H1 (cell line): ENCODE measurements around the gene PRKCSH. TPM values are rescaled to one million over a fixed set of nuclear protein-coding genes. Genes with fewer than 3 reads are reported as not detected.

ENCODE experiments used
- BACH1 ChIP-seq: IDR thresholded peaks from 2 replicates; pipeline ENCODE4 v1.6.1; 2012; ENCODE audit warnings: low read length, improper control_type of control experiment
- BRCA1 ChIP-seq: IDR thresholded peaks from 2 replicates; pipeline ENCODE4 v1.6.1; 2012; ENCODE audit warnings: low read depth, low read length, improper control_type of control experiment
- CEBPB ChIP-seq: IDR thresholded peaks from 2 replicates; pipeline ENCODE4 v1.6.1; 2012; ENCODE audit warnings: low read depth, low read length
- EGR1 ChIP-seq: IDR thresholded peaks from 2 replicates; pipeline ENCODE4 v1.6.1; 2011; ENCODE audit warnings: low read depth, low read length, borderline replicate concordance
- EP300 ChIP-seq, 2 experiments: IDR thresholded peaks; 1 replicate in 1 of 2; 2 replicates in 1 of 2; pipeline ENCODE4 v1.6.1; 2011 to 2012; ENCODE audit warnings: low read depth in 2 of 2, low read length in 2 of 2, mild to moderate bottlenecking in 2 of 2, borderline replicate concordance in 1 of 2, inconsistent platforms in 1 of 2, moderate library complexity in 1 of 2
- GTF2F1 ChIP-seq: IDR thresholded peaks from 2 replicates; pipeline ENCODE4 v1.6.1; 2012; ENCODE audit warnings: low read depth, low read length, improper control_type of control experiment, borderline replicate concordance
- PHF8 ChIP-seq: fragments of 200-600 bp; sonication (generic); conservative IDR thresholded peaks from 2 replicates; pipeline ENCODE4 v1.7.1; 2012; ENCODE audit warnings: low read depth, mild to moderate bottlenecking, inconsistent platforms, low read length, moderate library complexity
- POLR2A ChIP-seq, 2 experiments: IDR thresholded peaks; 1 replicate in 1 of 2; 2 replicates in 1 of 2; pipeline ENCODE4 v1.6.1; 2011; ENCODE audit warnings: low read depth in 2 of 2, low read length in 2 of 2, mild to moderate bottlenecking in 2 of 2; ENCODE audit errors: control extremely low read depth in 1 of 2
- SP1 ChIP-seq: IDR thresholded peaks from 2 replicates; pipeline ENCODE4 v1.6.1; 2011; ENCODE audit warnings: low read depth, low read length
- SRF ChIP-seq: IDR thresholded peaks from 2 replicates; pipeline ENCODE4 v1.6.1; 2011; ENCODE audit warnings: mild to moderate bottlenecking, low read depth, low read length, moderate library complexity
- SUZ12 ChIP-seq: fragments of 200-600 bp; sonication (generic); IDR thresholded peaks from 2 replicates; pipeline ENCODE4 v1.6.1; 2012; ENCODE audit warnings: mild to moderate bottlenecking, inconsistent platforms, low read length, moderate library complexity, mixed read lengths
- TAF7 ChIP-seq: optimal IDR thresholded peaks from 2 replicates; pipeline ENCODE3; 2011; ENCODE audit warnings: low read depth, mild to moderate bottlenecking, inconsistent platforms, low read length, moderate library complexity, borderline replicate concordance
- polyA plus RNA-seq, 7 experiments: library from polyadenylated mRNA; depleted of rRNA in 3 of 7; stranded (reverse) in 5 of 7; unstranded in 2 of 7; fragments of >200 nt in 5 of 7; fragments of 200-250 nt in 2 of 7; gene quantifications; 1 replicate in 5 of 7; 2 replicates in 1 of 7; 4 replicates in 1 of 7; pipeline versions ENCODE4 v1.2.1 to v1.2.3, GENCODE V29; 2011 to 2013; ENCODE audit warnings: missing spikeins in 2 of 7, mixed read lengths in 2 of 7
- total RNA-seq: library from RNA; stranded (reverse); fragmentation: NEBNext Ultra II Directional; extraction: Animal tissue kit (Norgen Biotek cat#: 25700); gene quantifications from 2 replicates; pipeline ENCODE4 v1.2.1, GENCODE V29; 2021
- TF ChIP-seq, protein P1 (sequence below): IDR thresholded peaks from 2 replicates; pipeline ENCODE4 v1.6.1; 2012; ENCODE audit warnings: low read length, inconsistent platforms

PRKCSH gene
- total and polyA plus RNA-seq, 2 of the 8 experiments (the other 6 are each of a cell fraction or from before 2014, with no cell fraction given) = 97.2 to 337 TPM

DNA sequence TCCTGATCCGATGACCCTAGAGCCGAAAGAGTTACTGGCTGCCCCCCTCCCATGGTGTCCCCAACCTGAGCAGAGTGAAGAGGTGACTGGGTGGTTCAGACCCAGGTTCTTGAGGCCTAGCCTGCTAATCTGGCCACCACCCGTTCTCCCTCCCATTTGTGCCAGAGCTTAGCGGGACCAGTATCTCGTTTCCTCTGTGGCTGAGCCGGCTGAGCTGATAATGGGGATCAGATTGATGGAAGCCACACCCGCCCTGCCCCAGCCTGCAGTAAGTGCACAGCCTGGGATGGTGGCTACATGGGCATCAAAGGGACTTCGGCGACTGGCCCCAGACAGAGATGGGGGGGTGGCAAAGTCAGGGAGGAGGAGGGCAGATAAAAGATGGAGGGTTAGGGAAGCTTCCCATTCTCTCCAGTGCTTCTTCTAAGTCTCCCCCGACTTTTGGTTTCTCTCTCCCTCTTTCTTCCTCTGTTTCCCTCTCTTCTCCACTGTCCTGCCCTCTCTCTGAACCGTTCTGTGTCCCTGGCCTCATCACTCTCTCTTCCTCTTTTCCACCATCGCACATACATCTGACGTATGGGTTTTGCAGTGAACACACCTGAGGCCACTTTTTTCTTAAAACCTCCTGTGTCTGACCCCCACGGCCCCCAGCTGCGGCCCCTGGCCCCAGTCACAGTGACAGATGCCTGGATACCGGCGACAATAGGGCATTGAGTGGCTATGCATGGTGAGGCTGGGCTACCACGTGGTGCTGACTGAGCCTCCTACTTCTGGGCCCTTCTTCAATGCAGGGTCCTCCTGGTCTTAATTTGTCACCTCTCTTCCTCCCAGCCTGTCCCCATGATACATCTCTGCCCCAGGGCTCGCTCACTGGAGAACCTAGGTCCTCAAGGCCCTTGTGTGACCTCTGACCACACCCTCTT lies 43.0 kb downstream of the PRKCSH start (continued):
- TF ChIP-seq SP1 = no peak
- no peak for TF ChIP-seq GTF2F1
- TF ChIP-seq EGR1 = no peak
- TF ChIP-seq BACH1 = no peak
- no peak for TF ChIP-seq CEBPB
- no peak for TF ChIP-seq POLR2A (IDR thresholded peaks at IDR 0.05; ENCODE audit: control extremely low read depth in 1 of 2, low read depth in 2 of 2, low read length in 2 of 2)
- TF ChIP-seq TAF7 = no peak
- no peak for TF ChIP-seq EP300 (IDR thresholded peaks at IDR 0.05; ENCODE audit: borderline replicate concordance in 1 of 2, low read depth in 2 of 2, low read length in 2 of 2)
- TF ChIP-seq SUZ12 = no peak
- no peak for TF ChIP-seq BRCA1
- TF ChIP-seq, protein P1, sequence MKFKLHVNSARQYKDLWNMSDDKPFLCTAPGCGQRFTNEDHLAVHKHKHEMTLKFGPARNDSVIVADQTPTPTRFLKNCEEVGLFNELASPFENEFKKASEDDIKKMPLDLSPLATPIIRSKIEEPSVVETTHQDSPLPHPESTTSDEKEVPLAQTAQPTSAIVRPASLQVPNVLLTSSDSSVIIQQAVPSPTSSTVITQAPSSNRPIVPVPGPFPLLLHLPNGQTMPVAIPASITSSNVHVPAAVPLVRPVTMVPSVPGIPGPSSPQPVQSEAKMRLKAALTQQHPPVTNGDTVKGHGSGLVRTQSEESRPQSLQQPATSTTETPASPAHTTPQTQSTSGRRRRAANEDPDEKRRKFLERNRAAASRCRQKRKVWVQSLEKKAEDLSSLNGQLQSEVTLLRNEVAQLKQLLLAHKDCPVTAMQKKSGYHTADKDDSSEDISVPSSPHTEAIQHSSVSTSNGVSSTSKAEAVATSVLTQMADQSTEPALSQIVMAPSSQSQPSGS = no peak
- TF ChIP-seq PHF8 = no peak
- no peak for TF ChIP-seq SRF
